Measurements from ENCODE around the gene PRRT3.

- TF ChIP-seq CTCF (conservative IDR thresholded peaks at IDR 0.05; ENCODE audit: low read depth, low read length) = no peak
- TF ChIP-seq EZH2 (IDR thresholded peaks at IDR 0.05; ENCODE audit: low read length, unreplicated experiment) = no peak
- no peak for TF ChIP-seq EZH2phosphoT487 (IDR thresholded peaks at IDR 0.05; ENCODE audit: borderline replicate concordance, low read length)
Measured at GRCh38 chr3:9955067-9955502, 2.9 kb upstream of the PRRT3 start.
